C4-2B (cell line): ENCODE data around the gene CDK5RAP3.
"Not testable (repeated sequence)": the region's sequence is repeated elsewhere in the genome, so short reads cannot be mapped to it uniquely, and the experiment has no call there.

Experiments used
- H3K27ac ChIP-seq: fragments of 450-650 bp; 2 replicates; pipeline ENCODE4 v1.5.1; 2017
- CTCF ChIP-seq: fragments of 450-650 bp; conservative IDR thresholded peaks from 2 replicates; pipeline ENCODE4 v1.5.1; 2017; ENCODE audit warnings: mild to moderate bottlenecking
- ZFX ChIP-seq: fragments of 450-650 bp; IDR thresholded peaks from 2 replicates; pipeline ENCODE4 v1.6.1; 2017

Gene CDK5RAP3

DNA sequence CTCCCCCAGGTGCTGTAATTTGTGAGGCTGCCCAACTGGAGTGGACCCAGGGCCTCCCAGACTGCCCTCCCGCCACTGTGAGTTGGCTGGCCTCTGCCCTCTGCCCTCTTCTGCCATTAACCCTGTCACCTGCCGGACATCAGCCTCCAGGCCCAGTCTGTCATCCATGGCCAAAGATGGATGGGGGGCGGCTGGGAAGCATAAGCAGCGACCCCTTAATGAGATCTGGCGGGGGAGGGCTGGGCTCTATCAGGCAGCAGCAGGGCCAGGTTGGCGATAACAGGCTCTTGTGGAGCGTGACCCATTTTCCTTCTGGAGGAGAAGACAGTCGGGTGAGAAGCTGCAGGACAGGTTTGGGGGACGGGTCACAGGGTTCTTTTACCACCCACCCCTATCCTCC lies 25.3 kb downstream of the CDK5RAP3 start:
- TF ChIP-seq CTCF (no peak), ZFX (no peak)
- no peak overlapping the region for H3K27ac ChIP-seq

DNA sequence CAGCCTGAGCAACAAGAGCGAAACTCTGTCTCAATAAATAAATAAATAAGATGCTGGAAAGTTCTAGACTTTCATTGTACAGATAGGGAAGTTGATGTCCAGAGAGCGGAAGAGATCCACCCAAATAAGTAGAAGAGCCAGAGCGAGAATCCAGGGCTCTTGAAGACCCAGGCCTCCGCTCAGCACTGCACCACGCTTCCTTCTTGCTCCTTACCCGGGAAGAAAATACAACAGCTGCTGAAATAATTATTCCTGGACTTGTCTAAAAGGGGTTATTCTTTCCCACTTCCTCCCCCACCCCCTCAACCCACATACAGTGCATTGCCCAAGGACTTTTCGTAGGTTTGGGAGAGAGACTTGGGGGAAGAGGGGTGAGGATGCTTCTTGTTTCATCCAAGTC lies 26.7 kb downstream of the CDK5RAP3 start:
- no peak overlapping the region for H3K27ac ChIP-seq
- TF ChIP-seq CTCF (no peak), ZFX (no peak)

DNA sequence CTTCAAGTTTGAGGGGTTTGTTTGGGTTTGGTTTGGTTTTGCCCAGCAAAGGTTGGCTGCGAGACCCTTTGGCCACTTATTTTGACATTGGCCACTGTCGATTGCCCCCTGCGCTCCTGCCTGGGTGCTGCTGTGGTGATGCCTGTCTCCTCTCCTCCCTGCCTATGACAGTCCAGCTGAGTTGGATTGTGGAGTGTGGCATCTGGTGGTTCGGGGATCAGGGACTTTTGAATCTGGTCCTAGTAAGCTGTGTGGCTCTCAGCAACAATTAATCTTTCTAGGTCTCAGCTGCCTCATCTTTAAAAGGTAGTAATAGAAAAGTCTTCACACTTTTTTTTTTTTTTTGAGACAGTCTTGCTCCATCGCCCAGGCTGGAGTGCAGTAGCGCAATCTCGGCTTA lies 27.1 kb downstream of the CDK5RAP3 start:
- no peak for TF ChIP-seq CTCF
- TF ChIP-seq ZFX, result no peak
- no peak overlapping the region for H3K27ac ChIP-seq

DNA sequence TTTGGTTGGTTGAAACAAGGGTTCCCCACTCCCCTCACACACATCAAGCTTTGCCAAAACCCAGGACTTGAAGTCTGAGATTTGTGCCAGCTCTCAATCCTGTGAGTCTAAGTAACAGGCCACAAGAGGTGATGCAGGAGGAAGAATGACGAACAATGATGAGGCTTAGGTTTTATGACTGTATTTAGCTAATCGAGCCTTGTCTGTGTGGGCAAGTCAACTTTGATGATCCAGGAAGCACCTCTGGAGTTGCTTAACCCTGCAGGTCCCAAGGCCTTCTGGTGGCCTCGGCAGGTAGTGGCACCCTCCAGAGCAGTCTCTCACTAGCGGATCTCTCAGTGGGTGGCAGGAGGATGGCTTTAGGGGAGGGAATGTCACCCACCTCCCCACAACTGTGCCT lies 28.7 kb downstream of the CDK5RAP3 start:
- no peak for TF ChIP-seq ZFX
- TF ChIP-seq CTCF, result no peak
- no peak overlapping the region for H3K27ac ChIP-seq

GRCh38 chr17:48001197-48001596 lies 30.3 kb downstream of the CDK5RAP3 start:
- TF ChIP-seq ZFX, result no peak
- no peak for TF ChIP-seq CTCF
- no peak overlapping the region for H3K27ac ChIP-seq

- not testable (repeated sequence) for H3K27ac ChIP-seq
Measured at GRCh38 chr17:48001657-48002056, 30.7 kb downstream of the CDK5RAP3 start.

DNA sequence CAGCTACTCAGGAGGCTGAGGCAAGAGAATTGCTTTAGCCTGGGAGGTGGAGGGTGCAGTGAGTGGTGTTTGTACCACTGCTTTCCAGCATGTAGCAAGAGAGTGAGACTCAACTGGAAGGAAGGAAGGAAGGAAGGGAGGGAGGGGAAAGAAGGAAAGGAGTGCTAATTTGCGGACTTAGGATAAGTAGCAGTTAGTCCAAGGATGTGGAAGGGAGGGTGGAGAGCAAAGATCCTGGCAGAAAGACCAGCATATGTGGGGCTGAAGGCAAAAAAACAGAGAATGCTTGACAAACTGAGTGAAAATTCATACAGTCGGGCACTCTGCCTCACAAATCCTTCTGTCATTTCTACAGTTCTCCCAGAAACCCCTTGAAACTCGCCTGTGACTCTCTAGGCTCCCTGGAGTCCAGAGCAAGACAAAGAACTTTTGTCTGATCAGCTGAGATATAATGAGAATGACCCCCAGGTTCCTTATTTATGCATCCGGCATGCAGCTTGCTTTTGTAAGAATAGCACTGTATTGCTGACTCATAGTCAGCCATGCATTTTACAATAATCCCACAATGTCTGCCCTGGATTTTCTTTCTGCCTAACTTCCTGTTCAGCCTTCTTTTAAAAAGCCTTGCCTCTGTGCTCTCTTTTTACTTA lies 31.5 kb downstream of the CDK5RAP3 start:
- no peak for TF ChIP-seq CTCF
- TF ChIP-seq ZFX, result no peak
- no peak overlapping the region for H3K27ac ChIP-seq

DNA sequence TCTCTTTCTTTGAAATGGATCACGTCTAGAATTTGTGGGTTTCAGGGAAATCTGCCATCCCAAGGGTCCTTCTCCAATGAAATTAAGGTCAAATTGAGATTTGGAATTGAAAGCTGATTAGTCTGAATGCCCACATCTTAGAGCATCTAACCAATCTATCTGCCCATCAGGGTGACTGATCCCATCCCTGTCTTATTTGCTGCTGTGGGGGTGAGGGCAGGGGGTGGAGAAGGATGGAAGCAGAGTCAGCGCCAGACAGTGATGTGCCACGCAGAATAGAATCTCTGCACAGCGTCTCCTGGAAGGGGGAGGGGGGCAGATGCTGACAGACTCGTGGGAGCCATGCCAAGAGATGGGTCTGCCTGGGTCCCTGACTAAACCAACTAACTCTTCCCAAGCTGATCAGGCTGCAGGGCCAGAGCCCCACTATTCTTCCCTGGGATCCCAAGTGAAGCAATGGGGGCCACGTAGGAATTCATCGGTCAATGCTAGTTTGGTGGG lies 32.1 kb downstream of the CDK5RAP3 start:
- no peak overlapping the region for H3K27ac ChIP-seq
- TF ChIP-seq CTCF, result no peak
- TF ChIP-seq ZFX, result no peak
